GM12878 (cell line): Measurements from ENCODE around the gene JRKL. TPM values are rescaled to one million over a fixed set of nuclear protein-coding genes. Genes with fewer than 3 reads are reported as not detected.

Experiments
- ASH2L ChIP-seq: fragments of 300-600, 200-600 bp; sonication (generic); IDR thresholded peaks from 2 replicates; pipeline ENCODE4 v1.6.1; 2017; ENCODE audit warnings: low read depth, mild to moderate bottlenecking, borderline replicate concordance
- CREB1 ChIP-seq: IDR thresholded peaks from 2 replicates; pipeline ENCODE4 v1.6.1; 2012; ENCODE audit warnings: low read depth, mild to moderate bottlenecking, inconsistent platforms
- ETV6 ChIP-seq, 2 experiments: fragments of 450-650 bp in 1 of 2; IDR thresholded peaks in 1 of 2; conservative IDR thresholded peaks in 1 of 2; 2 replicates each; pipeline ENCODE4 v1.6.1; 2014; ENCODE audit warnings: antibody characterized with exemption in 1 of 2, borderline replicate concordance in 1 of 2, low read depth in 1 of 2, mild to moderate bottlenecking in 1 of 2, moderate library complexity in 1 of 2
- KDM1A ChIP-seq: fragments of 200-600 bp; sonication (generic); IDR thresholded peaks from 2 replicates; pipeline ENCODE4 v1.6.1; 2016; ENCODE audit warnings: borderline replicate concordance
- MTA3 ChIP-seq: IDR thresholded peaks from 2 replicates; pipeline ENCODE4 v1.6.1; 2012; ENCODE audit warnings: low read length, inconsistent platforms, borderline replicate concordance
- RAD21 ChIP-seq: IDR thresholded peaks from 2 replicates; pipeline ENCODE4 v1.6.1; 2011; ENCODE audit warnings: mild to moderate bottlenecking, low read depth, low read length, moderate library complexity; ENCODE audit not compliant: insufficient read depth
- RFX5 ChIP-seq: IDR thresholded peaks from 2 replicates; pipeline ENCODE4 v1.6.1; 2011; ENCODE audit warnings: low read depth, low read length, improper control_type of control experiment
- SMC3 ChIP-seq: IDR thresholded peaks from 2 replicates; pipeline ENCODE4 v1.6.1; 2011; ENCODE audit warnings: low read length, improper control_type of control experiment, borderline replicate concordance
- ZNF384 ChIP-seq: IDR thresholded peaks from 2 replicates; pipeline ENCODE4 v1.6.1; 2012; ENCODE audit warnings: low read depth, mild to moderate bottlenecking, low read length, improper control_type of control experiment, borderline replicate concordance
- polyA plus RNA-seq, 11 experiments: library from polyadenylated mRNA; depleted of rRNA in 4 of 11; unstranded in 6 of 11; stranded (reverse) in 5 of 11; fragments of >200 nt; fragmentation: Nextera tagmentation in 4 of 11; fragmentation: Illumina TruSeq in 1 of 11; extraction: Ambion mirVana in 4 of 11; extraction: Trizol in 1 of 11; gene quantifications; 1 replicate in 1 of 11; 2 replicates in 10 of 11; pipeline versions ENCODE4 v1.2.1 to v1.2.3, GENCODE V29; 2011 to 2016; ENCODE audit warnings: inconsistent platforms in 2 of 11, missing spikeins in 2 of 11, low read depth in 1 of 11
- total RNA-seq, 4 experiments: library from RNA; depleted of rRNA in 3 of 4; stranded (reverse); fragments of >200 nt in 3 of 4; fragmentation: Illumina TruSeq in 1 of 4; extraction: Trizol in 1 of 4; gene quantifications; 2 replicates each; pipeline versions ENCODE4 v1.2.1 to v1.2.3, GENCODE V29; 2013 to 2021
- TF ChIP-seq, protein P1 (sequence below): fragments of 450-650 bp; IDR thresholded peaks from 2 replicates; pipeline ENCODE4 v1.6.1; 2017; ENCODE audit warnings: antibody characterized with exemption, mild to moderate bottlenecking, moderate library complexity

JRKL gene
- total and polyA plus RNA-seq, 10 of the 15 experiments (the other 5 are each of a cell fraction or from before 2014, with no cell fraction given) = 3.8 to 12.4 (median 8.5) TPM

DNA sequence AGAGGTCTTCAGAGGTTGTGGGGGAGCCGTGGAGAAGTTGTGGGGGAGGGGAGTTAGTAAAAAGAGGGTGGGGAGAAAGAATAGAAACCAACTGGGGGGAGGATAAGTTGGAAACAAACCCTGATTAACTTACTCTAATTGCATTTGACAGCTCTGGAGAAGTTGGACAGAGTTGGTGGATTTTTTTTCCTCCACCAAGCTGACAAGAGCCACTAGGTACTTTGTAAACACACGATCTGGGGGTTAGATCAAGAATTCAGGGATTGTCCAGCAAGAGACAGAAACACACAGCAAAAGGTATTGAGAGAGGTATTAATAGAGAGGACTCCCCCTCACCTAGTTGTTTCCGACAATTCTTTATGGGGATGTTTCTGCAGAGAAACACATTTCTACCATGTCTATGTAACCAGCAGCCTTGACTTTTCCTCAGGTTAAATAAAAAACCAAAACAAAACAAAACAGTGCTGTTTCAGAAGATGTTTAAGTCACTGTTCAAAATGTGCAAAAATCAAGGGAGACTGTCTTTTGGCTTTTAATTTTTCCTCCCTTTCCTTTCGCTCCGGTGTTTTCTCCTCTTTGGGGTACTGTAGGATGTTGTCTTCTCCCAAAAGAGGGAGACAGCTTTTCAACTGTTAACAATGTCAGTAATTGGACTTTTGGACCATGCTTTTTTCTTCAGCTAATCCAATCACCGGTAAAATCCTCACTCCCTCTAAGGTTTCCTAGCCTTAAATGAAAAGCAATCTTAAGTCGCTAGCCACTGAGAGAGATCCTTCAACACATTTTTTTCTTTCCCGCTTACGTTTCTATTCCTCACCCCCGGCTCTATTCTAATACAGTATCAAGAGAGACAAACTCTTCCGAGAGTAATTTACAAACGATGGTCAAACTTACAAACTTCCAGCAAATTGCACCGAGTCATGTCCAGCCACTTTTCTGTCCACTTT is 47.5 kb upstream of the JRKL start (continued):
- TF ChIP-seq, protein P1, sequence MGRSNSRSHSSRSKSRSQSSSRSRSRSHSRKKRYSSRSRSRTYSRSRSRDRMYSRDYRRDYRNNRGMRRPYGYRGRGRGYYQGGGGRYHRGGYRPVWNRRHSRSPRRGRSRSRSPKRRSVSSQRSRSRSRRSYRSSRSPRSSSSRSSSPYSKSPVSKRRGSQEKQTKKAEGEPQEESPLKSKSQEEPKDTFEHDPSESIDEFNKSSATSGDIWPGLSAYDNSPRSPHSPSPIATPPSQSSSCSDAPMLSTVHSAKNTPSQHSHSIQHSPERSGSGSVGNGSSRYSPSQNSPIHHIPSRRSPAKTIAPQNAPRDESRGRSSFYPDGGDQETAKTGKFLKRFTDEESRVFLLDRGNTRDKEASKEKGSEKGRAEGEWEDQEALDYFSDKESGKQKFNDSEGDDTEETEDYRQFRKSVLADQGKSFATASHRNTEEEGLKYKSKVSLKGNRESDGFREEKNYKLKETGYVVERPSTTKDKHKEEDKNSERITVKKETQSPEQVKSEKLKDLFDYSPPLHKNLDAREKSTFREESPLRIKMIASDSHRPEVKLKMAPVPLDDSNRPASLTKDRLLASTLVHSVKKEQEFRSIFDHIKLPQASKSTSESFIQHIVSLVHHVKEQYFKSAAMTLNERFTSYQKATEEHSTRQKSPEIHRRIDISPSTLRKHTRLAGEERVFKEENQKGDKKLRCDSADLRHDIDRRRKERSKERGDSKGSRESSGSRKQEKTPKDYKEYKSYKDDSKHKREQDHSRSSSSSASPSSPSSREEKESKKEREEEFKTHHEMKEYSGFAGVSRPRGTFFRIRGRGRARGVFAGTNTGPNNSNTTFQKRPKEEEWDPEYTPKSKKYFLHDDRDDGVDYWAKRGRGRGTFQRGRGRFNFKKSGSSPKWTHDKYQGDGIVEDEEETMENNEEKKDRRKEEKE = no peak
- TF ChIP-seq ZNF384 = peak; percentile 25; the same call in 1 of the 2 replicates
- no peak for TF ChIP-seq RFX5
- TF ChIP-seq ASH2L = 0 out of 2 replicates have a peak, but pooled peaks have one; percentile 10
- peak in 1 of 2 experiments; percentile 44; a peak in 1 of 4 replicates for TF ChIP-seq ETV6 (conservative IDR thresholded peaks at IDR 0.05 in 1 of 2, IDR thresholded peaks at IDR 0.05 in 1 of 2; ENCODE audit: borderline replicate concordance in 1 of 2, low read depth in 1 of 2)
- TF ChIP-seq RAD21 = no peak
- TF ChIP-seq SMC3 = 0 out of 2 replicates have a peak, but pooled peaks have one; percentile 1
- 0 out of 2 replicates have a peak, but pooled peaks have one; percentile 24 for TF ChIP-seq MTA3
- 0 out of 2 replicates have a peak, but pooled peaks have one; percentile 4 for TF ChIP-seq CREB1
- no peak for TF ChIP-seq KDM1A
